Mesodermal cell (in vitro differentiated cells): Measurements from ENCODE around the gene HSD11B2. TPM values are rescaled to one million over a fixed set of nuclear protein-coding genes. Genes with fewer than 3 reads are reported as not detected.

ENCODE experiments used
- H3K27ac ChIP-seq: 2 replicates; pipeline ENCODE4 v1.7.0; 2013; ENCODE audit warnings: mild to moderate bottlenecking, low read depth, low read length, moderate library complexity; ENCODE audit not compliant: severe bottlenecking
- H3K36me3 ChIP-seq: 2 replicates; pipeline ENCODE4 v1.7.1; 2013; ENCODE audit warnings: mild to moderate bottlenecking, low read length, moderate library complexity; ENCODE audit not compliant: control insufficient read depth, insufficient read depth
- H3K4me1 ChIP-seq: one replicate; pipeline ENCODE4 v1.7.1; 2013; ENCODE audit warnings: mild to moderate bottlenecking, low read length; ENCODE audit not compliant: insufficient read depth, control insufficient read depth, poor library complexity, severe bottlenecking
- H3K4me3 ChIP-seq: 2 replicates; pipeline ENCODE4 v1.7.0; 2013; ENCODE audit warnings: low read length, control low read depth, mild to moderate bottlenecking; ENCODE audit not compliant: insufficient read depth, poor library complexity, severe bottlenecking; ENCODE audit errors: extremely low read depth
- H3K9me3 ChIP-seq: 2 replicates; pipeline ENCODE4 v1.7.1; 2013; ENCODE audit warnings: mild to moderate bottlenecking, low read length, moderate library complexity; ENCODE audit not compliant: control insufficient read depth
- WGBS, 2 experiments: methylation state at CpG; one replicate each; pipeline ENCODE4 v1.1.5; 2013; ENCODE audit warnings: missing lambda C conversion rate in 2 of 2; ENCODE audit not compliant: insufficient coverage in 2 of 2; 5-methylcytosine and 5-hydroxymethylcytosine counted together
- polyA plus RNA-seq, 2 experiments: library from polyadenylated mRNA; stranded (reverse); fragments of 50-300 nt; gene quantifications; one replicate each; pipeline ENCODE4 v1.2.3, GENCODE V29; 2013

HSD11B2 gene
- 1.7 TPM for polyA plus RNA-seq (2013, experiment 1 of 2)
- 0.81 TPM for polyA plus RNA-seq (2013, experiment 2 of 2)

- no peak within 1 kb of the TSS for H3K27ac ChIP-seq
- 1 to 3% methylated on average over 47 to 58 of the region's 87 CpGs for WGBS, 2 experiments
Measured at GRCh38 chr16:67430977-67431774, at the start of gene HSD11B2. Gene HSD11B2 (plus strand): TSS chr16:67431121. CDS start chr16:67431249, 128 bp downstream.

GRCh38 chr16:67383284-67383683, 47.6 kb upstream of the HSD11B2 start:
- WGBS, 2 experiments, result 36 to 42% methylated on average over 2 of the region's 3 CpGs
- no peaks in the 10 kb centered on the region for H3K4me1 ChIP-seq
- H3K36me3 ChIP-seq, result no peaks in the 10 kb centered on the region
- H3K27ac ChIP-seq, result no peak overlapping the region
- H3K9me3 ChIP-seq, result no peaks in the 10 kb centered on the region
- no peak overlapping the region for H3K4me3 ChIP-seq

More at GRCh38 chr16:67430977-67431774, at the start of gene HSD11B2:
- peak within 1 kb of the TSS; percentile 25 for H3K4me3 ChIP-seq
- H3K9me3 ChIP-seq, result no peaks in the 10 kb centered on the region
- H3K36me3 ChIP-seq, result no peaks in the 10 kb centered on the region
- H3K4me1 ChIP-seq, result peaks cover 4% of the 10 kb centered on the region

GRCh38 chr16:67384778-67385510, 46.0 kb upstream of the HSD11B2 start:
- Histone ChIP-seq H3K4me1 (no peaks in the 10 kb centered on the region), H3K36me3 (no peaks in the 10 kb centered on the region), H3K27ac (no peak overlapping the region), H3K9me3 (no peaks in the 10 kb centered on the region), H3K4me3 (no peak overlapping the region)
- 92 to 93% methylated on average over 7 of the region's 8 CpGs for WGBS, 2 experiments

- H3K36me3 ChIP-seq, result no peaks in the 10 kb centered on the region
- no peak overlapping the region for H3K4me3 ChIP-seq
- no peaks in the 10 kb centered on the region for H3K4me1 ChIP-seq
- 80 to 84% methylated on average over 5 of the region's 5 CpGs for WGBS, 2 experiments
- no peaks in the 10 kb centered on the region for H3K9me3 ChIP-seq
- H3K27ac ChIP-seq, result no peak overlapping the region
Measured at GRCh38 chr16:67386861-67387455, 44.0 kb upstream of the HSD11B2 start.

GRCh38 chr16:67387479-67388079, 43.3 kb upstream of the HSD11B2 start:
- 82 to 92% methylated on average over 7 of the region's 8 CpGs for WGBS, 2 experiments
- no peak overlapping the region for H3K27ac ChIP-seq
- H3K9me3 ChIP-seq, result no peaks in the 10 kb centered on the region
- H3K4me1 ChIP-seq, result peaks cover under 1% of the 10 kb centered on the region
- no peak overlapping the region for H3K4me3 ChIP-seq
- H3K36me3 ChIP-seq, result no peaks in the 10 kb centered on the region

GRCh38 chr16:67388191-67388590, 42.7 kb upstream of the HSD11B2 start:
- H3K36me3 ChIP-seq, result no peaks in the 10 kb centered on the region
- no peak overlapping the region for H3K4me3 ChIP-seq
- H3K4me1 ChIP-seq, result peaks cover 6% of the 10 kb centered on the region
- H3K27ac ChIP-seq, result no peak overlapping the region
- WGBS, 2 experiments, result 87 to 100% methylated on average over 5 to 6 of the region's 8 CpGs
- no peaks in the 10 kb centered on the region for H3K9me3 ChIP-seq

GRCh38 chr16:67388591-67388990, 42.3 kb upstream of the HSD11B2 start:
- Histone ChIP-seq H3K4me3 (no peak overlapping the region), H3K4me1 (peaks cover 9% of the 10 kb centered on the region), H3K27ac (no peak overlapping the region), H3K36me3 (no peaks in the 10 kb centered on the region), H3K9me3 (no peaks in the 10 kb centered on the region)
- WGBS, 2 experiments, result 63 to 85% methylated on average over 2 of the region's 2 CpGs

GRCh38 chr16:67389911-67390815, 40.8 kb upstream of the HSD11B2 start:
- H3K4me3 ChIP-seq, result no peak overlapping the region
- WGBS, 2 experiments, result 92 to 94% methylated on average over 25 to 27 of the region's 27 CpGs
- no peaks in the 10 kb centered on the region for H3K9me3 ChIP-seq
- no peak overlapping the region for H3K27ac ChIP-seq
- no peaks in the 10 kb centered on the region for H3K36me3 ChIP-seq
- H3K4me1 ChIP-seq, result peaks cover 11% of the 10 kb centered on the region

- Histone ChIP-seq H3K36me3 (no peaks in the 10 kb centered on the region), H3K9me3 (no peaks in the 10 kb centered on the region), H3K4me1 (peaks cover 15% of the 10 kb centered on the region), H3K27ac (no peak overlapping the region), H3K4me3 (no peak overlapping the region)
- WGBS, 2 experiments, result 94 to 97% methylated on average over 9 to 10 of the region's 11 CpGs
Measured at GRCh38 chr16:67390816-67391423, 40.0 kb upstream of the HSD11B2 start.
